Midbrain (tissue), 1 donor: ENCODE data around the gene REPS1.

Experiments used
- DNase-seq: peaks from one replicate; lab custom pipeline; 2025; lab: John Stamatoyannopoulos, UW

REPS1 gene

DNA sequence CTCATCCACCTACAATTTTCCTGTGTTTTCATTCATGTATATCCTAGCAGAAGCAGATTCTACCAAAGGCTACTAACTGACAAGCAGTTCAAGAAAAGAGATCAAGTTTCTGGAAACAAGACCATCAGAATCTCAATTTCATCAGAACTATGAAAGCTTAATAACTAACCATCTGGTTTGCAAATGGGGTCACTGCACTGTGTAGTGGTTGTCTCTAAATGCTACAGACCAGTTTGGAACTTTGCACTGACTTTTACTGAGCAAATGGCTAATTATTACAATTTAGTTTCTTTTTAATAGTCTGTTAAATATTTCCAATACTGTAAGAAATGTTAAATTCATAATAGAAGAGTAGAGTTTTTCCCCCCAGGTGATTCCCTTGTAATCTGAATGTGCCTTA is 64.5 kb downstream of the REPS1 start:
- no peak for DNase-seq

DNA sequence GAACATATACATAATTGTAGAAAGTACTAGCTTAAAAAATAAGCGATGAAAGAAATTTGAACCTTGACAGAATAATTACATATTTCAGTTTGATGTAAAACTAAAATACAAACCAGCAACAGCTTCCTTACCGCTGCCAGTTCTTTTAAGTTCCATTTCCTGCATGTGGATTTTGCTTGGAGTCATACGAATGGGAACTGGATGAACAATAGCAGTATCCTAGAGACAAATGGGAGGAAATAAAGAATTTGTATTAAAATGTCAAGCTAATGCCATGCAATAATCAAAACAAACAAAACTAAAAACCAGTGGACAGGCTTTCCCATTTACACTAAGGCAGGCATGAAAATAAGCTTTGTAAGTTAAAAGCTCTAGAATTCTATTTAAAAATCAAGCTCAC is 67.1 kb downstream of the REPS1 start:
- no peak for DNase-seq

DNA sequence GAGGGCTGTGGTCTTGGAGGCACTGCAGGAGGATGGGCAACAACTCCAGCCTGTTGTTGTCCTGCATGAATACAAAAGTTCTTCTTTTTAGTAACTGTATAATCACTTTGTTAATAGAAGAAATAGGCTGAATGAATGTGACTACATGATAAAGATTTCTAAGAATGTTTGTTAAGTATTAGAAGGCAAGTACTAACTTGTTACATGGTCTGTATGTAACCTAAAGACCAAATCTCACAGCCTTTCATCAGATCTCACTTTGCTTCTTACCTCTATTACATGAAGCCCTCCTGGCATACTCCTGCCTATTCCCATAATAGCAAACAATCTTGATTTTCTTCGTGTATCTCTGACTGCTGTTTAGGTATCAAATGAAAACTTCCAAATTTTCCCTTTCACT is 73.4 kb downstream of the REPS1 start:
- no peak for DNase-seq

DNA sequence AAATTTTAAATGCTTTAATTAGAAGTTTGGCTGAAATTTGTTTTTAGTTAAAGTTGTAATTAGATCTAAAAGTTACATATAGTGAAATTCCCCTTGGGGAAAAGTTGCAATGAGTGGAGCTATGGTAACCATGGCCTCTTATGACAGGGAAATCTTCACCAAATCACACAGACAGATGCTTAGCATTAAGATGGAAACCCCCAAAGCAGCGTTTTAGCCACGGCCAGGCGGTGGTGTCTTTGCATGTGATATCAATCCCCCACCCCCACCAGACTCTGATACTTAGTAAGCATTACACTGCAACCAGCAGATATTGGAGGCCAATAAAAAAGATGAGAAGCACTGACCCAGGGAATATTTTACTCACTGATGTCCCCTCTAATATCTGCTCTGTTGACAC is 75.7 kb downstream of the REPS1 start:
- no peak for DNase-seq

DNA sequence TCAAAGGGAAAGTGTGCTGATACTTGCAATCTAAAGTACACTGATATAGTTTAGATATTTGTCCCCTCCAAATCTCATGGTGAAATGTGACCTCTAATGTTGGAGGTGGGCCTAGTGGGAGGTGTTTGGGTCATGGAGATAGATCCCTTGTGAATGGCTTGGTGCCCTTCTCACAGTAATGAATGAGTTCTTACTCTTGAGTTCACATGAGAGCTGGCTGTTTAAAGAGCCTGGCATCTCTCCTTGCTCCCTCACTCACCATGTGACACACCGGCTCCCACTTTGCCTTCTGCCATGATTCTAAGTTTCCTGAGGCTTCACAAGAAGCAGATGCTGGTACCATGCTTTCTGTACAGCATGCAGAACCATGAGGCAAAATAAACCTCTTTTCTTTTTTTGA is 78.1 kb downstream of the REPS1 start:
- DNase-seq: no peak

DNA sequence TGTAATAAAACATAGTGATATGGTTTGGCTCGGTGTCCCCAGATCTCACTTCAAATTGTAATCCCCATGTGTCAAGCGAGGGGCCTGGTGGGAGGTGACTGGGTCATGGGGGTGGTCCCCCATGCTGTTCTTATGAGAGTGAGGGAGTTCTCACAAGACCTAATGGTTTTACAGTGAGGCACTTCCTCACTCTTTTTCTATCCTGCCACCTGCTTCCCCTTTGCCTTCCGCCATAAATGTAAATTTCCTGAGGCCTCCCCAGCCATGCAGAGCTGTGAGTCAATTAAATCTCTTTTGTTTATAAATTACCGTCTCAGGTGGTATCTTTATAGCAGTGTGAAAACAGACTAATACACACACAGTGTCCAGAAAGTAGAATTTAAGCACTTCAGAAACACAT is 78.5 kb downstream of the REPS1 start:
- DNase-seq: no peak

DNA sequence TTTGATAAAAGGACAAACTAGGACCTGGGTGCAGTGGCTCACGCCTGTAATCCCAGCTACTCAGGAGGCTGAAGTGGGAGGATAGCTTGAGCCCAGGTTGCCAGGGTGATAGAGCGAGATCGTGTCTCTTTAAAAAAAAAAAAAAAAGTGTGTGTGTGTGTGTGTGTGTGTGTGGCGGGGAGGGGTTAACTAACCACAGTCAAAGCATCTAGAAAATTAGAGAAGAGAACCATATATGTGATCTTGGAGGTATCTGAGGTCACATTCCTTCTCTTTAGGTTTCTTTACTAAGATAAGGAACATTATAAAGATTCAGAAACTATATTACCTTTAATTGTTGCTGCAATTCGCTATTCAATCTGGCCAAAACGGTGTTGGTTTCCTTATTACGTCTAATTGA is 80.9 kb downstream of the REPS1 start:
- DNase-seq: no peak

DNA sequence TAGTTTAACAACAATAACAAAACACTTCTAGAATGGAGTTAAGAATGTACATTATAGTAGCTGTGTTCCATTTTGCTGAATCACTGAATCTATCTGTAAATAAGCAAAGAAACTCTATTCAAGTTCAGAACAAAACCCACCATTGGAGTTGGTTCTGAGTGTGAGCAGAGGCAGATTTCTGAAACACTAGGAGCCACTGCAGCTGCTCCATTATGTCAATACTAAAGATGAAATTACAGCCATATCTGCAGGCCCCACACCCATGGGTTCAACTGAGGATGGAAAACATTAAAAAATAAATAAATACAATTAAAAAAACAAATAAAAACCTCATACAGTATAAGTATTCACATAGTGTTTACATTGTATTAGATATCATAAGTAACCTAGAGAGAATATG is 91.0 kb downstream of the REPS1 start:
- no peak for DNase-seq

DNA sequence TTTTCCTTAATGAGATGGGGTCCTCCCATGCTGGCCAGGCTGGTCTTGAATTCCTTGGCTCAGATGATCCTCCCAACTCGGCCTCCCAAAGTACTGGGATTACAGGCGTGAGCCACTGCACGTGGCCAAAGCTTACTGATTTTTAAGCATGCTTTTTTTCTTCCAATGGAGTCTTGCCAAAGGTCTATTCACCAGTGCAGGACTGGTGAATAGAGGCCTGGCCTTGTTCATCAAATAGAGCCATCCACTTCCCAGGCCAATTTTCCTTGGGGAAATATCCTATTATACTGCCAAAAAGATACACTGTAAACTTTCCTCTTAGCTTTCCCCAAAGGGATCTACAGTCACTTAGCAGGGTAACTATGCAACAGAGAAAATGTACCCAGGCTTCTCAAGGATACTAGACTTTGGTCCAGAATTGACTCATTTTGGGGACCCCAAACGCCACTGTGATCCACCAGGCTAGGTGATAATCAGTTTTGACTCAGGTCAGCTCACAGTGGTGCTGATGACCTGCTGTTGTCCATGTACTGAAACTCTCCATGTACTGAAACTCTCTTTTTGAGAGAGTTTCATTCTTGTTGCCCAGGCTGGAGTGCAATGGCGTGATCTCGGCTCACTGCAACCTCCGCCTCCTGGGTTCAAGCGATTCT is 91.8 kb downstream of the REPS1 start:
- DNase-seq: no peak

DNA sequence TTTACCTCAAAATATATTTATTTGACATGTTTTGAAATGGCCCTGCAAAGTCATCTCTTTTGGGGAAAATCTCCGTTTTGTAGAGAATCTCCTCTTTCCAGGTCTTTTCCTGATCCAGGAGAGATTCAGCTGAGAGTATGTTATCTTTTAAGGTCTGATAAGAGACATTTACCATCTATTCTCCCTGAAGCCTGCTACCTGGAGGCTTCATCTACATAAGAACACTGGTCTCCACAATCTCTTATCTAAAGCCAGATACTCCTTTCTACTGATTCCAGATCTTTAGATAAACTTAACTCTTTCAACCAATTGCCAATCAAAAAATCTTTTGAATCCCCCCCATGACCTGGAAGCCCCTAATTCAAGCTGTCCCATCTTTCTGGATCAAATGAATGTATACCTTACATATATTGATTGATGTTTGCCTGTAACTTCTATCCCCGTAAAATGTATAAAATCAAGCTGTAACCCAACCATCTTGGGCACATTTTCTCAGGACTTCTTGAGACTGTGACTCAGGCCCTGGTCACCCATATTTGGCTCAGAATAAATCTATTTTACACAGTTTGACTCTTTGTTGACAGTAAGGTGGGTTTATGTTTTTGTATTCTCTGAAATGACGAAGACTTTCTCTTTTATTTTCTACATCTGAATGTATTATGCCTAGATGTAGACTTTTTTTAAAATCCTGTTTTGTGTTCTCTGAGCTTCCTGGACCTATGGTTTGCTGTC is 96.6 kb downstream of the REPS1 start:
- no peak for DNase-seq

DNA sequence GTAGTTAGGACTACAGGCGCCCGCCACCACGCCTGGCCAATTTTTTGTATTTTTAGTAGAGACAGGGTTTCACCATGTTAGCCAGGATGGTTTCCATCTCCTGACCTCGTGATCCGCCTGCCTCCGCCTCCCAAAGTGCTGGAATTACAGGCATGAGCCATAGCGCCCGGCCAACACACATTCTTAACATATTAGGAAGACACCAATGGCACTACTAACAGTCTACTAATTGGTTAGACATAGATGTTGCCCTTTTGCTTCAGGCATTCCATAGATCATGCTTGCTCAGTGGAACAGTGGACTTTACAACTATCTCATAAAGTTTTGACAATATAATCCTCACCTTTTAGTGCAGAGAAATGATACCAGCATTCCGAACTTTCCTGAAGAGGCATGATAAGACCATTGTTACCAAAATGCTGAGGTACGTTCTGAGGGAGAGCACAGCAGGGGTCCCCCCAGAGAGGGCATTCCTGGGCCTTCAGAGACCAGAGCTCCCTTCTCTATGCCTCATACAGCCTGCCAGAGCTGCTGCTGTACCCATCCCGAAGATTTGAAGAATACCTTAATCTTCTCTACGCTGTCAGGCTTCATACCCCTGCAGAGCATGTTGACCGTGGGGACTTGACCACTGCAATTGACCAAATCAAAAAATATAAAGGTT is 102.8 kb downstream of the REPS1 start:
- DNase-seq: no peak

DNA sequence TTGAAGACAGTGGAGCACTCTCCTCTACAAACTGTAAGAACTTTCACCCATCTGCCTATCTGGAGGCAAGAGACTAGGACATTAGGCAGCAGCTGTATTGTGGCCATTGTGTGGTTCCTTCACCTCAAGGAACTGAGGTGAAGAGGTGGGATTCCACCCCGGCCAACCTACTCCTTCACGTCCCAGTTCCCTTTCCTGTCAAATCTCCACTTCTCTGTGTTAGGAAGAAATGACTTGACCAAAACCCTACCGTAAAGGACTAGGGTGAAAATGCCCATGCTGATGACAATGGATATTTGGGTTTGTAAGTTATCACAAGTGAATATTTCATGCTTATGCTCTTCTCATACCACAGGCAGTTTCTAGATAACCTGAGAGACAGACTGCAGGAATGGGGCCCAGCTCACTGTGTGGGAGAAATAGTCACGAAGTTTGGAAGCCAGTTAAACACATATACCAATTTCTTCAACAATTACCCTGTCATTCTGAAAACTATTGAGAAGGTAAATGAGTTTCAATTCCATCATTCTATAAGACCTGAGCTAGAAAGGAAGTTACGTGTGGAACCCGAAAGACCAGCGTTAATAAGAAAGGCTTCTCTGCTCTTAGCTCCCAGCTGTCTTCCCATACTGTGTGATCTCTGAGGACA is 105.6 kb downstream of the REPS1 start:
- DNase-seq: no peak

DNA sequence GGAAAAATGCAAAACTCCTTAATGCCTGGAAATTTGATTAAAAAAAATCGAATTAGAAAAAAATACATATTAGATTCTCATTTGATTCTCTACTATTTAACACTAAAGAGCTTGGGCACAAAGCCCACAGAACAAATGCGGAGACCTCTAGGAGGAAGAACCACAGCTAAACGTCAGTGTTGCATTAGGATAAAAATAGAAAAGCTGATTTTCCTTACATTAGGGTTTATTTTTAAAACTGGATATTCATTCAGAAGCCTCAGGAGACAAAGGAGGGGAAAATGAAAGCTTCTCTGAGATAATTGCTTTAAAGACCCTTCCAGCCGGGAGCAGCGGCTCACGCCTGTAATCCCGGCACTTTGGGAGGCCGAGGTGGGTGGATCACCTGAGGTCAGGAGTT is 114.9 kb downstream of the REPS1 start:
- DNase-seq: no peak

DNA sequence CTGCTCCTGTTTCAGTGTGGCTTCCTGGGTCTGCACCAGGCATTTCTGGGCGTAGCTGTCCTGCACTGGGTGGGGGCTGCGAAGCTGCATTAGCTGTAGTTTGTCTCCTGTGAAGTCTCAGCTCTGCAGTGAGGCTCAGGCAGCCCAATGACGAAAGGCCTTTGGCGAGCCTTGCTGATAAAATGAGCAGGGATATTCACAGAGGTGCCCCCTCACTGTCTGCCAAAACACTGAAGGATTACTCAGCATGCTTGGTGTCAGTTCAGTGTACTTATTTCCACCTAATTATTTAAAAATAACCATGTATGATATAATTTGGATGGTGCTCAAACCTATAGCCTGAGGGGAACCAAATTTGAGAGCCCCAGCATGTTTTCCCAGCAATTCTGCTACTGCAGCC is 118.7 kb downstream of the REPS1 start:
- no peak for DNase-seq

DNA sequence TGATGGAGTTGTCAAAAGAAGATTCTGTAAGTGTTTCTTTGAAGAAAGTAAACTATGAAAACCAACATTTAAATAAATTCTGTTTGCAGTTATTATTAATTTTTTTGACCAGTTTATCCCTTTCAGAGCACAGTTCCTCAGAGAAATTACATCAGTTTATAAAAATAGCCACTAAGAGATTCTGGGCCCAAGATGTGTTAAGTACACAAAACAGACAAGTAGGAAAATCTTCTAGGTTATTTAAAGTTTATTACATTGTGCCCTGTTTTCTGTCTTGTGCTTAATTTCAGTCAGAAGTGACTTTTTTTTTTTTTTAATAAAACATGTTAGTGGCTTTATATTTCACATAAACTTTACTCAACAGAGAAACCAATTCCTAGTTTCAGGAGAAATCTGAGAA is 119.9 kb downstream of the REPS1 start:
- DNase-seq: no peak

DNA sequence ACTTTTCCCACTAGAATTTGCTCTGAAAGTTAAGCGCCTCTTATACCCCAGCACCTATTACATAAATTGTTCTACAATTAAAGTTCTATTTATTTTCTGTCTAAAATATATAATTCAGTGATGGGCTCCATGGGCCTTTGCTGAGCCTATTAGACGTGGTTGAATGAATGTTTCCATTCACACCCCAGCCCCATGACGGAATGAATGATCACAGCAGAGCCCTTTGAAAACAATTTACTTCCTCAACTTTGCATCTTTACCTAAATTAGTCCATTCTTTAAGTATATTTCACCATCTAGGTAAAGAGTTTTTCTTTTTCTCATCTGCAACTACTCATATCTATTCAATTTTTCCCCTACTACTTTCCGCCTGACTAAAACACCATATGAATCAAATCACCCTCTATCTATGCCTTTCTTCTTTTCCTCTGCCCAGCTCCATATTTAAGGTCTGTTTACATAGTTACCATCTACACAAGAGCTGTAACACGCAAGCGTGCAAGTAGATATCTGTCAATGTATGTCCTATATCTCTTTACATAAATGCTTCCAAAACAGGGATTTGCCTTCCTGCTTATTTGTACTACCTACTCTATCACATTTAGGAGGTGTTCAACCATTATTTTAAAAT is 122.5 kb downstream of the REPS1 start:
- DNase-seq: no peak

DNA sequence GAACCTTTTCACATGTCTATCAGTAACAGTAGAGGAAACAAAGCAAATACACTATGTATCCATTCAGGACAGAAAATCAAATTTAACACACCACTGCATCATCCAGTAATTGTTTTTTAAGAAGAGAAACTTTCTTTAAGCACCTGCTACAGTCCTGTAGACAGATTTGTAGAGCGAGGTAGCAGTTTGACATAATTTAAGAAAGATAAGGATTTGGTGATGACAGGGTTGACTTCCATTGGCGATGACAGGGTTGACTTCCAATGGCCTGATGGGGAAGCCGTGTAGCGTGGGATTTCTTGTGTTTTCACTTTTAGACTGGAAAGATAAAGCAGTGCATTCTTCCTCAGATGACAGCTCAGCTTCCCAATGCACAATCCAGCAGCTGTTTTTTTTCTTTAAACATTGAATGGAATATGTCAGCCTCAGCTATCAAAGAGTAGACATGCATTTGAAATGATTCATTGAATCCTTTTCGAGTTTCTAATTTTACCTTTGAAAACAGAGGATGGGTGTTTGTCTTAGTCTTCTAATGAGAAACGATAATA is 123.6 kb downstream of the REPS1 start:
- no peak for DNase-seq

DNA sequence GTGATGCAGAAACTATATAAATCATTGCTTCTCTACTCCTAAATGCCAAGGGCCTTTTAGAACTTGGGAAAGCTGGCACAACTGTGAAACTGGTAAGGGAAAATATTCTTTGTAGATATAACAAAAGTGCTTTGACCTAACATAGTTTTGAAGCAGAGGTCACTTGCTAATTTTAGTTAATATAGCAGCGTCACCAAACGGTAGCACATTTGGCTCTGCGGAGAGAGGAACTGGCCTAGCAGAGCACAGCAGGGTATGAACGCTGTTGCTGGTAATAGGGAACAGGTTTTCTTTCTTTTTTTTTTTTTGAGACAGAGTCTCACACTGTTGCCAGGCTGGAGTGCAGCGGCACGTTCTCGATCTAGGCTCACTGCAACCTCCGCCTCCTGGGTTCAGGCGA is 124.7 kb downstream of the REPS1 start:
- no peak for DNase-seq

DNA sequence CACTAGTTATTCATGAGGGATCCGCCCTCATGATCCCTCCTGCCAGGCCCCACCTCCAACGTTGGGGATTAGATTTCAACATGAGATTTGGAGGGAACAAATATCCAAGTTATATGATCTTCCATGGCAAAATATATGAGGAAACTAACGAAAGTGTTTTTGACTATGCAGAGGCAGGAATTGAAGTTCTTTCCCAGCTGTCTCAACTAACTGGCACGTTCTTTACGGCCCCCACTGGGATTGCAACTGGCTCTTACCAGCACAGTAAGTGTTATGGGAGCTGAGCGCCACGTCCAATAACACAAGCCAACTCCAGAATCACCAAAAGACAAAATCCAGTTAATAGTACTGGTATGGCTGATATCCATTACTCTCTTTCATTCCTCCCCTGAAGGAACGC is 125.6 kb downstream of the REPS1 start:
- DNase-seq: no peak

DNA sequence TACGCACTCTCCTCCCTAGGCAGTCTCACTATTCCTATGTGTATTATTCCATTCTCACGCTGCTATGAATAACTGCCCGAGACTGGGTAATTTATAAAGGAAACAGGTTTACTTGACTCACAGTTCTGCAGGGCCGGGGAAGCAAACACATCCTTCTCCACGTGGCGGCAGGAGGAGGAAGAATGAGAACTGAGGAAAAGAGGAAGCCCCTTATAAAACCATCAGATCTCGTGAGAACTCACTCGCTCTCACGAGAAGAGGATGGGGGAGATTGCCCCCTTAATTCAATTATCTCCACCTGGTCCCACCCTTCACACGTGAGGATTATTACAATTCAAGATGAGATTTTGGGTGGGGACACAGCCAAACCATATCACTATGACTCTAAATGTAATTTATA is 130.3 kb downstream of the REPS1 start:
- DNase-seq: no peak

DNA sequence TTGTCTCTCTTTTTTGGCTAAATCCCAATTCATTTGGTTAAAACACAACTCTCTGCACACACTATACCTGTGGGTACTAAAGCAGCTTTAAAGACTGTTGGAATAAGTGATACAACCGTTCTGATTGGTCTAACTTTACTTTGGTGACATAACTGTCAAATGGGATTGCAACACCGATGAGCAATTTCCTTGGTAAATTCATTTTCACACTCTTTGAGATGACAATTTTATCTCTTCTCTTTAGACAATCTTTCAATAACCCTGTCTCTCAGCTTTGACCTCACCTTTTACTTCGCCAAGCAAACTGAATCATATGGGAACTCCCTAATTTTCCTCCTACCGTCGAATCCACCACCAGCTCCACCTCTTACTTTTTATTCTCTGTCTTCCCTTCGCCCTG is 131.4 kb downstream of the REPS1 start:
- DNase-seq: no peak
